Right lobe of liver (tissue), 6 donors: Measurements from ENCODE around the gene C10orf90. TPM values are rescaled to one million over a fixed set of nuclear protein-coding genes. Genes with fewer than 3 reads are reported as not detected.

Experiments
- ATAC-seq, 4 donors: fragments of 200-7000 bp; cut with Tn5 transposase; one replicate each; pipeline ENCODE4 v1.9.1; 2020; ENCODE audit warnings: mild to moderate bottlenecking in 4 of 4, moderate library complexity in 4 of 4
- DNase-seq, 3 donors: peaks; one replicate each; pipeline ENCODE4 v3.0.0-alpha.2; 2020
- H3K27ac ChIP-seq, 3 donors: fragments of 200-600 bp; one replicate each; pipeline ENCODE4 v1.8.0; 2022
- H3K27me3 ChIP-seq, 2 donors: fragments of 200-600 bp; one replicate each; pipeline ENCODE4 v1.8.0; 2022
- H3K36me3 ChIP-seq, 4 donors: fragments of 200-600 bp; sonication (generic) in 1 of 4; one replicate each; pipeline versions ENCODE4 v1.5.1 to v1.8.0; 2017 to 2022; ENCODE audit warnings: control low read depth in 1 of 4
- H3K4me1 ChIP-seq, 4 donors: fragments of 200-600 bp; sonication (generic) in 1 of 4; one replicate each; pipeline versions ENCODE4 v1.5.1 to v1.8.0; 2017 to 2022; ENCODE audit warnings: control low read depth in 1 of 4
- H3K4me3 ChIP-seq, 3 donors: fragments of 200-600 bp; one replicate each; pipeline ENCODE4 v1.8.0; 2022
- H3K9me3 ChIP-seq, 4 donors: fragments of 200-600 bp; sonication (generic) in 1 of 4; one replicate each; pipeline versions ENCODE4 v1.5.1 to v1.8.0; 2017 to 2022; ENCODE audit warnings: control low read depth in 1 of 4
- CTCF ChIP-seq, 4 donors: fragments of 200-600 bp in 3 of 4; fragments of 450-650 bp in 1 of 4; IDR thresholded peaks; one replicate each; pipeline versions ENCODE4 v1.5.1 to v1.8.0; 2016 to 2022; ENCODE audit warnings: antibody characterized with exemption in 4 of 4, mild to moderate bottlenecking in 2 of 4
- POLR2A ChIP-seq: fragments of 450-650 bp; IDR thresholded peaks from one replicate; pipeline ENCODE4 v1.6.1; 2017; ENCODE audit warnings: antibody characterized with exemption, mild to moderate bottlenecking
- WGBS: methylation state at CpG from one replicate; pipeline ENCODE4 v1.1.6; 2018; ENCODE audit warnings: low coverage, low lambda C conversion rate; ENCODE audit not compliant: insufficient coverage; ENCODE audit errors: missing lambda C conversion rate; 5-methylcytosine and 5-hydroxymethylcytosine counted together
- intact Hi-C, 2 donors: fragments of 100-400 bp; cut with DNase I; formaldehyde crosslinking; loops; one replicate each; pipeline versions ENCODE4 v1.11.2 to v1.14.1; 2022
- total RNA-seq, 6 experiments: library from RNA; depleted of rRNA in 2 of 6; stranded (reverse); fragments of >200 nt in 2 of 6; fragmentation: NEBNext Ultra II Directional in 3 of 6; extraction: Animal tissue kit (Norgen Biotek cat#: 25700) in 3 of 6; gene quantifications; one replicate each; pipeline versions ENCODE4 v1.1.0 to v1.2.4, GENCODE V29; 2016 to 2023
- donor health status: DM: no; HTN: yes; CAD: no.
- donor health status: DM: no; HTN: no; CAD: no.
- donor health status: DM: no; HTN: no; CAD: no.
- donor health status: DM: no; HTN: yes; CAD: no.
- donor health status: DM: no; HTN: yes; CAD: no.

C10orf90 gene
- total RNA-seq, 6 experiments from 2014 or later: 0.22 to 0.43 TPM; not detected in 4

- Histone ChIP-seq H3K27me3 (no peaks in the 10 kb centered on the region), H3K36me3 (no peaks in the 10 kb centered on the region), H3K4me3 (no peak overlapping the region), H3K9me3 (peaks cover 0 to 2% (median 0%) of the 10 kb centered on the region in 4 donors), H3K4me1 (no peaks in the 10 kb centered on the region), H3K27ac (no peak overlapping the region)
- ATAC-seq (peak in 3 of 4 donors; percentile 29 to 44 (median 43)), DNase-seq (no peak)
- intact Hi-C loops: no loop called here
- 51% methylated on average over 5 of the region's 6 CpGs for WGBS
- TF ChIP-seq CTCF (IDR thresholded peaks at IDR 0.05): no peak
- no peak for TF ChIP-seq POLR2A
Measured at GRCh38 chr10:126423732-126424491, 246.6 kb downstream of the C10orf90 start.

GRCh38 chr10:126422567-126422966, 247.9 kb downstream of the C10orf90 start:
- no peaks in the 10 kb centered on the region for H3K27me3 ChIP-seq
- DNase-seq (no peak), ATAC-seq (no peak)
- H3K4me1 ChIP-seq: no peaks in the 10 kb centered on the region
- intact Hi-C loops: no loop called here
- TF ChIP-seq CTCF (IDR thresholded peaks at IDR 0.05): no peak
- no peak for TF ChIP-seq POLR2A
- H3K4me3 ChIP-seq: no peak overlapping the region
- no peaks in the 10 kb centered on the region for H3K36me3 ChIP-seq
- H3K9me3 ChIP-seq: peaks cover 0 to 2% (median 0%) of the 10 kb centered on the region in 4 donors
- no peak overlapping the region for H3K27ac ChIP-seq
- 42% methylated on average over 1 of the region's 1 CpG for WGBS

GRCh38 chr10:126421756-126422256, 248.7 kb downstream of the C10orf90 start:
- H3K4me1 ChIP-seq: no peaks in the 10 kb centered on the region
- ATAC-seq: no peak
- H3K27me3 ChIP-seq: no peaks in the 10 kb centered on the region
- no peak overlapping the region for H3K4me3 ChIP-seq
- DNase-seq: no peak
- H3K27ac ChIP-seq: no peak overlapping the region
- WGBS: 59% methylated on average over 10 of the region's 10 CpGs
- no peaks in the 10 kb centered on the region for H3K36me3 ChIP-seq
- TF ChIP-seq CTCF (IDR thresholded peaks at IDR 0.05) (no peak), POLR2A (no peak)
- peaks cover 0 to 2% (median 0%) of the 10 kb centered on the region in 4 donors for H3K9me3 ChIP-seq
- intact Hi-C loops: no loop called here

GRCh38 chr10:126420567-126421300, 249.8 kb downstream of the C10orf90 start:
- TF ChIP-seq POLR2A: no peak
- TF ChIP-seq CTCF (IDR thresholded peaks at IDR 0.05): no peak
- no peak for ATAC-seq
- WGBS: 60% methylated on average over 12 of the region's 12 CpGs

More at GRCh38 chr10:126420567-126421300, 249.8 kb downstream of the C10orf90 start:
- no peak for DNase-seq
- H3K4me1 ChIP-seq: no peaks in the 10 kb centered on the region
- H3K27me3 ChIP-seq: no peaks in the 10 kb centered on the region
- peaks cover 0 to 2% (median 0%) of the 10 kb centered on the region in 4 donors for H3K9me3 ChIP-seq
- no peaks in the 10 kb centered on the region for H3K36me3 ChIP-seq
- H3K4me3 ChIP-seq: no peak overlapping the region
- intact Hi-C loops: no loop called here
- no peak overlapping the region for H3K27ac ChIP-seq
